ENCODE measurements around the gene H3-3A.
A peak's percentile ranks its signal among the peaks of the same experiment; 100 is the strongest.
"Not testable (repeated sequence)": the region's sequence is repeated elsewhere in the genome, so short reads cannot be mapped to it uniquely, and the experiment has no call there.

The H3-3A gene

GRCh38 chr1:226091461-226091860 lies 28.9 kb downstream of the H3-3A start:
- Histone ChIP-seq H3K27me3 (ENCODE audit: control insufficient read depth in 1 of 2, insufficient read depth in 2 of 2, low read length in 2 of 2) (no peaks in the 10 kb centered on the region), H3K4me1 (ENCODE audit: insufficient read depth, low read length) (no peaks in the 10 kb centered on the region), H3K9ac (ENCODE audit: low read length) (no peak overlapping the region), H3K9me3 (ENCODE audit: low read length) (no peaks in the 10 kb centered on the region), H3K4me3 (ENCODE audit: low read depth in 1 of 2, low read length in 2 of 2) (no peak overlapping the region), H3K36me3 (ENCODE audit: insufficient read depth, low read length) (no peaks in the 10 kb centered on the region), H3K27ac (ENCODE audit: low read depth, low read length) (no peak overlapping the region)

GRCh38 chr1:226092048-226092820 lies 29.7 kb downstream of the H3-3A start:
- not testable (repeated sequence) for H3K27me3 ChIP-seq (ENCODE audit: control insufficient read depth in 1 of 2, insufficient read depth in 2 of 2, low read length in 2 of 2); H3K4me1 ChIP-seq (ENCODE audit: insufficient read depth, low read length); H3K36me3 ChIP-seq (ENCODE audit: insufficient read depth, low read length); H3K27ac ChIP-seq (ENCODE audit: low read depth, low read length); H3K4me3 ChIP-seq (ENCODE audit: low read depth in 1 of 2, low read length in 2 of 2); H3K9ac ChIP-seq (ENCODE audit: low read length); H3K9me3 ChIP-seq (ENCODE audit: low read length)

- H3K4me3 ChIP-seq (ENCODE audit: low read depth in 1 of 2, low read length in 2 of 2): no peak overlapping the region
- no peaks in the 10 kb centered on the region for H3K27me3 ChIP-seq (ENCODE audit: control insufficient read depth in 1 of 2, insufficient read depth in 2 of 2, low read length in 2 of 2)
- no peaks in the 10 kb centered on the region for H3K36me3 ChIP-seq (ENCODE audit: insufficient read depth, low read length)
- no peak overlapping the region for H3K9ac ChIP-seq (ENCODE audit: low read length)
- no peaks in the 10 kb centered on the region for H3K9me3 ChIP-seq (ENCODE audit: low read length)
- no peak overlapping the region for H3K27ac ChIP-seq (ENCODE audit: low read depth, low read length)
- no peaks in the 10 kb centered on the region for H3K4me1 ChIP-seq (ENCODE audit: insufficient read depth, low read length)
These were observed 30.4 kb downstream of the H3-3A start for GRCh38 chr1:226092965-226093364.

DNA sequence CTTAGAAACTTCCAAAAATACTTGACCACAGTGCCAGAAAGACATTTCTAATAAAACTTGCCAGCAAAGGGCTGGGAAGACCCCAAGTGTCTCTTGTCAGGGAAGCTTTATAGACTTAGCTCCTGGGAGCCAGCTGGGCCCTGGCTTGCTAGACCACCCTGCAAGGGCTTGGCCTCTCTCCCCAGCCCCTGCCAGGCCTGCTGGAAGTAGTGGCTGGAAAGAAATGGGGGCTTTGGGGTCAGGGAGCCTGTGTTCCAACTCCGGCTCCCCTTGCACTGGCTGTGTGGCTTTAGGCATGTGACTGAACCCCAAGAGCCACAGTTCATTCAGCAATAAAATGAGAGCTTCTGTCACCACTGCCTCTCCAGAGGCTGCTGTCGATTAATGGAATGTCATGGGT lies 31.1 kb downstream of the H3-3A start:
- H3K27me3 ChIP-seq (ENCODE audit: control insufficient read depth in 1 of 2, insufficient read depth in 2 of 2, low read length in 2 of 2): no peaks in the 10 kb centered on the region
- no peak overlapping the region for H3K4me3 ChIP-seq (ENCODE audit: low read depth in 1 of 2, low read length in 2 of 2)
- H3K36me3 ChIP-seq (ENCODE audit: insufficient read depth, low read length): no peaks in the 10 kb centered on the region
- no peaks in the 10 kb centered on the region for H3K4me1 ChIP-seq (ENCODE audit: insufficient read depth, low read length)
- no peak overlapping the region for H3K9ac ChIP-seq (ENCODE audit: low read length)
- H3K9me3 ChIP-seq (ENCODE audit: low read length): no peaks in the 10 kb centered on the region
- H3K27ac ChIP-seq (ENCODE audit: low read depth, low read length): no peak overlapping the region

GRCh38 chr1:226094451-226094850 lies 31.9 kb downstream of the H3-3A start:
- H3K9ac ChIP-seq (ENCODE audit: low read length): no peak overlapping the region

GRCh38 chr1:226095286-226095685 lies 32.8 kb downstream of the H3-3A start:
- Histone ChIP-seq H3K9me3 (ENCODE audit: low read length) (no peaks in the 10 kb centered on the region), H3K4me3 (ENCODE audit: low read depth in 1 of 2, low read length in 2 of 2) (no peak overlapping the region), H3K27ac (ENCODE audit: low read depth, low read length) (no peak overlapping the region), H3K27me3 (ENCODE audit: control insufficient read depth in 1 of 2, insufficient read depth in 2 of 2, low read length in 2 of 2) (no peaks in the 10 kb centered on the region), H3K36me3 (ENCODE audit: insufficient read depth, low read length) (no peaks in the 10 kb centered on the region), H3K4me1 (ENCODE audit: insufficient read depth, low read length) (no peaks in the 10 kb centered on the region), H3K9ac (ENCODE audit: low read length) (no peak overlapping the region)

More at GRCh38 chr1:226094451-226094850, 31.9 kb downstream of the H3-3A start:
- Histone ChIP-seq H3K9me3 (ENCODE audit: low read length) (no peaks in the 10 kb centered on the region), H3K36me3 (ENCODE audit: insufficient read depth, low read length) (no peaks in the 10 kb centered on the region), H3K27ac (ENCODE audit: low read depth, low read length) (no peak overlapping the region), H3K4me3 (ENCODE audit: low read depth in 1 of 2, low read length in 2 of 2) (no peak overlapping the region), H3K4me1 (ENCODE audit: insufficient read depth, low read length) (no peaks in the 10 kb centered on the region), H3K27me3 (ENCODE audit: control insufficient read depth in 1 of 2, insufficient read depth in 2 of 2, low read length in 2 of 2) (no peaks in the 10 kb centered on the region)

GRCh38 chr1:226097866-226098625 lies 35.5 kb downstream of the H3-3A start:
- Histone ChIP-seq H3K4me1 (ENCODE audit: insufficient read depth, low read length) (no peaks in the 10 kb centered on the region), H3K4me3 (ENCODE audit: low read depth in 1 of 2, low read length in 2 of 2) (no peak overlapping the region), H3K9me3 (ENCODE audit: low read length) (no peaks in the 10 kb centered on the region), H3K9ac (ENCODE audit: low read length) (no peak overlapping the region), H3K27me3 (ENCODE audit: control insufficient read depth in 1 of 2, insufficient read depth in 2 of 2, low read length in 2 of 2) (no peaks in the 10 kb centered on the region), H3K36me3 (ENCODE audit: insufficient read depth, low read length) (no peaks in the 10 kb centered on the region), H3K27ac (ENCODE audit: low read depth, low read length) (no peak overlapping the region)

- H3K27me3 ChIP-seq (ENCODE audit: control insufficient read depth in 1 of 2, insufficient read depth in 2 of 2, low read length in 2 of 2): no peaks in the 10 kb centered on the region
These were observed 36.6 kb downstream of the H3-3A start for GRCh38 chr1:226098870-226099835.

DNA sequence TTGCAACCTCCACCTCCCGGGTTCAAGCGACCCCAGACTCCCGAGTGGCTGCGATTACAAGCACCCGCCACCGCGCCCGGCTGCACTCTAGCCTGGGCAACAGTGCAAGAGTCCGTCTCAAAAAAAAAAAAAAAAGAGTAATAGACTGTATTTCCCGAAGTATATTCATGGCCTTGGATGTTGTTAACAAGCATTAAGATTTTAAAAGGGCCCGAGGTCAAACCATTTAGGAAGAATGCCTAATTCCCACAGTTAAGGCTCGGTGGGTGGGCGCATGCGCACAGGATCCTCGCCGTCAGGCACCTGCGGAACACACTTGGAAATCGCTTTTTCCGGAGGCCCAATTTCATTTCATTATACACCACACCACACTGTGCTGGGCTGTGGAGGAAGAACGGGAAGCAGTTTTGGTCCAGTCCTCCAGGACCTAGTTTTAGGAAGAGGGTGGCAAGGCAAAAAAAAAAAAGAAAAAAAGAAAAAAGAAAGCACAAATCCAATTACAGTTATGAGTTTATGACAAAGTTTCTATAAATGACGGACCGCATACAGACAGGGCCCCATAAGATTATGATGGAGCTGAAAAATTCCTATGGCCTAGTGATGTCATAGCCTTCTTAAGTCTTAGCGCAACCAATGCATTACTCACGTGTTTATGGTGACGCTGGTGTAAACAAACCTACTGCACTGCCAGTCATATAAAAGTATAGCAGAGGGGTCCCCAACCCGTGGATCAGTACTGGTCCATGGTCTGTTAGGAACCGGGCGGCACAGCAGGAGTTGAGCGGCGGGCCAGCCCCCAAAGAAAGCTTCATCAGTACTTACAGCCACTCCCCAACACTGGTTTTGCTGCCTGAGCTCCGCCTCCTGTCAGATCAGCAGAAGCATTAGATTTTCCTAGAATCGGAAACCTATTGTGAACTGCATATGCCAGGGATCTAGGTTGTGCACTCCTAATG lies 38.2 kb downstream of the H3-3A start:
- no peaks in the 10 kb centered on the region for H3K36me3 ChIP-seq (ENCODE audit: insufficient read depth, low read length)
- no peak overlapping the region for H3K9ac ChIP-seq (ENCODE audit: low read length)
- peak overlapping the region; percentile 18 to 66 for H3K4me3 ChIP-seq (ENCODE audit: low read depth in 1 of 2, low read length in 2 of 2)
- no peaks in the 10 kb centered on the region for H3K27me3 ChIP-seq (ENCODE audit: control insufficient read depth in 1 of 2, insufficient read depth in 2 of 2, low read length in 2 of 2)
- H3K27ac ChIP-seq (ENCODE audit: low read depth, low read length): no peak overlapping the region
- H3K9me3 ChIP-seq (ENCODE audit: low read length): no peaks in the 10 kb centered on the region
- H3K4me1 ChIP-seq (ENCODE audit: insufficient read depth, low read length): no peaks in the 10 kb centered on the region

More at GRCh38 chr1:226098870-226099835, 36.6 kb downstream of the H3-3A start:
- Histone ChIP-seq H3K9ac (ENCODE audit: low read length) (no peak overlapping the region), H3K4me1 (ENCODE audit: insufficient read depth, low read length) (no peaks in the 10 kb centered on the region), H3K27ac (ENCODE audit: low read depth, low read length) (no peak overlapping the region), H3K36me3 (ENCODE audit: insufficient read depth, low read length) (no peaks in the 10 kb centered on the region), H3K9me3 (ENCODE audit: low read length) (no peaks in the 10 kb centered on the region), H3K4me3 (ENCODE audit: low read depth in 1 of 2, low read length in 2 of 2) (no peak overlapping the region)

- H3K27me3 ChIP-seq (ENCODE audit: control insufficient read depth in 1 of 2, insufficient read depth in 2 of 2, low read length in 2 of 2): no peaks in the 10 kb centered on the region
- no peaks in the 10 kb centered on the region for H3K36me3 ChIP-seq (ENCODE audit: insufficient read depth, low read length)
- H3K9me3 ChIP-seq (ENCODE audit: low read length): no peaks in the 10 kb centered on the region
- peaks cover 3% of the 10 kb centered on the region for H3K4me1 ChIP-seq (ENCODE audit: insufficient read depth, low read length)
- H3K27ac ChIP-seq (ENCODE audit: low read depth, low read length): no peak overlapping the region
- H3K4me3 ChIP-seq (ENCODE audit: low read depth in 1 of 2, low read length in 2 of 2): no peak overlapping the region
- no peak overlapping the region for H3K9ac ChIP-seq (ENCODE audit: low read length)
These were observed 42.2 kb downstream of the H3-3A start for GRCh38 chr1:226104671-226105121.

Data from muscle layer of colon (tissue), 2 donors.